GM12875 (cell line): ENCODE results near the gene APBB2.

ENCODE experiments used
- H3K4me3 ChIP-seq: one replicate; pipeline ENCODE4 v1.5.1; 2011; ENCODE audit warnings: low read depth, low read length, control low read depth
- CTCF ChIP-seq: IDR thresholded peaks from 2 replicates; pipeline ENCODE4 v1.5.1; 2011; ENCODE audit warnings: low read depth, mild to moderate bottlenecking, control low read depth, inconsistent platforms, low read length, moderate library complexity, borderline replicate concordance; ENCODE audit not compliant: insufficient read depth

APBB2 gene

GRCh38 chr4:41216294-41217019, 2.1 kb upstream of the APBB2 start:
- peak; percentile 25; the same call in 1 of the 2 replicates for TF ChIP-seq CTCF
- H3K4me3 ChIP-seq = peak overlapping the region; percentile 54

- no peak for TF ChIP-seq CTCF
Observed at GRCh38 chr4:41215969-41216293, 1.6 kb upstream of the APBB2 start.

GRCh38 chr4:41215155-41215554, 813 bp upstream of the APBB2 start:
- no peak for TF ChIP-seq CTCF
- H3K4me3 ChIP-seq = no peak overlapping the region

More at GRCh38 chr4:41215969-41216293, 1.6 kb upstream of the APBB2 start:
- peak overlapping the region; percentile 54 for H3K4me3 ChIP-seq

GRCh38 chr4:41214825-41215146, 444 bp upstream of the APBB2 start:
- no peak for TF ChIP-seq CTCF
- H3K4me3 ChIP-seq = peak overlapping the region; percentile 84

GRCh38 chr4:41213625-41214135, 662 bp downstream of the APBB2 start:
- H3K4me3 ChIP-seq = peak overlapping the region; percentile 84
- no peak for TF ChIP-seq CTCF

GRCh38 chr4:41212616-41213203, 1.6 kb downstream of the APBB2 start:
- H3K4me3 ChIP-seq = peak overlapping the region; percentile 84
- TF ChIP-seq CTCF = peak; percentile 69
